Ishikawa (cell line): ENCODE results near the gene CRLF1.

Experiments
- CEBPB ChIP-seq: IDR thresholded peaks from 2 replicates; pipeline ENCODE4 v1.6.1; 2012
- CREB1 ChIP-seq: IDR thresholded peaks from 2 replicates; pipeline ENCODE4 v1.6.1; 2012; ENCODE audit warnings: low read depth
- EGR1 ChIP-seq: IDR thresholded peaks from 2 replicates; pipeline ENCODE4 v1.6.1; 2012
- EP300 ChIP-seq: IDR thresholded peaks from 2 replicates; pipeline ENCODE4 v1.6.1; 2012; ENCODE audit warnings: borderline replicate concordance
- FOXM1 ChIP-seq: IDR thresholded peaks from 2 replicates; pipeline ENCODE4 v1.6.1; 2012; ENCODE audit warnings: low read depth, borderline replicate concordance
- NFIC ChIP-seq: IDR thresholded peaks from 2 replicates; pipeline ENCODE4 v1.6.1; 2012
- RAD21 ChIP-seq: IDR thresholded peaks from 2 replicates; pipeline ENCODE4 v1.6.1; 2012; ENCODE audit warnings: low read depth
- TAF1 ChIP-seq: IDR thresholded peaks from 2 replicates; pipeline ENCODE4 v1.6.1; 2012; ENCODE audit warnings: low read depth, mild to moderate bottlenecking
- TCF12 ChIP-seq: IDR thresholded peaks from 2 replicates; pipeline ENCODE4 v1.6.1; 2012; ENCODE audit warnings: low read depth
- TEAD4 ChIP-seq: IDR thresholded peaks from 2 replicates; pipeline ENCODE4 v1.6.1; 2012
- YY1 ChIP-seq: IDR thresholded peaks from 2 replicates; pipeline ENCODE4 v1.6.1; 2012; ENCODE audit warnings: low read depth
- ZBTB7A ChIP-seq: IDR thresholded peaks from 2 replicates; pipeline ENCODE4 v1.6.1; 2012; ENCODE audit warnings: low read depth
- TF ChIP-seq, protein P1 (sequence below): IDR thresholded peaks from 2 replicates; pipeline ENCODE4 v1.6.1; 2012
- TF ChIP-seq, protein P2 (sequence below): IDR thresholded peaks from 2 replicates; pipeline ENCODE4 v1.6.1; 2012; ENCODE audit warnings: low read depth, mild to moderate bottlenecking
- TF ChIP-seq, protein P3 (sequence below): IDR thresholded peaks from 2 replicates; pipeline ENCODE4 v1.6.1; 2012

CRLF1 gene, protein sequence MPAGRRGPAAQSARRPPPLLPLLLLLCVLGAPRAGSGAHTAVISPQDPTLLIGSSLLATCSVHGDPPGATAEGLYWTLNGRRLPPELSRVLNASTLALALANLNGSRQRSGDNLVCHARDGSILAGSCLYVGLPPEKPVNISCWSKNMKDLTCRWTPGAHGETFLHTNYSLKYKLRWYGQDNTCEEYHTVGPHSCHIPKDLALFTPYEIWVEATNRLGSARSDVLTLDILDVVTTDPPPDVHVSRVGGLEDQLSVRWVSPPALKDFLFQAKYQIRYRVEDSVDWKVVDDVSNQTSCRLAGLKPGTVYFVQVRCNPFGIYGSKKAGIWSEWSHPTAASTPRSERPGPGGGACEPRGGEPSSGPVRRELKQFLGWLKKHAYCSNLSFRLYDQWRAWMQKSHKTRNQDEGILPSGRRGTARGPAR

DNA sequence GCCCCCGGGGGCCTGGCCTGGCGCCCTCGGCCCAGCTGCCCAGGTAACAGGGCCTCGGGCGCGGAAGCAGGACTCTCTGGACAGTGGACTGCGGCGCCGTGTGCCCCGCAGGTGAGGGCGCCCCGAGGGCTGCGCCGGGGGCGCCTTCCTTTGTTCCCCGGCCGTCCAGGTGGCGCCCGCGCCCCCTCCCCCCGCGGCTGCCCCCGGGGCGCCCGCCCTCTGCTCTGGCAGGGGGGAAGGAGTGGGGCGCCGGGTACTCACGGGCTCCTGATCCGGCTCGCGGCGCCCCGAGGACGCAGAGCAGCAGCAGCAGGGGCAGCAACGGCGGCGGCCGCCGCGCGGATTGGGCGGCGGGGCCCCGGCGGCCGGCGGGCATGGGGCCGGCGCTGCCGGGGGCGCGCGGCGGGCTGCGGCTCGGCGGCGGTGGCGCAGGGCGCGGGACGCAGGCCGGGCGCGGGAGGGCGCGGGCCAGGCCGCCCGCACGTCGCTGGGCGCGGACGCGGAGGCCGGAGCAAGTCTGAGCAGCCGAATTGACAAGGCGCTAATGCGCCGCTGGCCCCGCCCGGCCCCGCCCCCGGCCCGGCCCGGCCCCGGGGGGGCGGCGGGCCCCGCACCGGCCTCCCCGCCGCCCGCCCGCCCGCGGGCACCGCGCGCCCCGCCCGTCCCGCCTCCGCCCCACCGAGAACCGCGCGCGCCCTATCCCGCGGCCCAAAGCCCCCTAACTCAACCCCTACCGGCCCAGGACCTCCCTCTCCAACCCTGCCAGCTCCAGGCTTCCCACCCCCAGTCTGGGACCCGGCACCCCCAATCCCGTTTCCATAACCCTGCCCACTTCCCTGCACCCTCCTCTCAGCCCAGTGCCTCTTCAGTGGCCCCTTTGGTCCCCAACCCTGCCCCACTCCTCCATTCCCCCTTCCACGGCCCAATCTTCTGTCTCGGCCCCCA lies at the start of gene CRLF1:
Gene CRLF1, minus strand, starts transcription at position 519 of the 945 bp plus-strand sequence. Its CDS starts 143 bp downstream, at position 376.
- no peak for TF ChIP-seq TAF1

DNA sequence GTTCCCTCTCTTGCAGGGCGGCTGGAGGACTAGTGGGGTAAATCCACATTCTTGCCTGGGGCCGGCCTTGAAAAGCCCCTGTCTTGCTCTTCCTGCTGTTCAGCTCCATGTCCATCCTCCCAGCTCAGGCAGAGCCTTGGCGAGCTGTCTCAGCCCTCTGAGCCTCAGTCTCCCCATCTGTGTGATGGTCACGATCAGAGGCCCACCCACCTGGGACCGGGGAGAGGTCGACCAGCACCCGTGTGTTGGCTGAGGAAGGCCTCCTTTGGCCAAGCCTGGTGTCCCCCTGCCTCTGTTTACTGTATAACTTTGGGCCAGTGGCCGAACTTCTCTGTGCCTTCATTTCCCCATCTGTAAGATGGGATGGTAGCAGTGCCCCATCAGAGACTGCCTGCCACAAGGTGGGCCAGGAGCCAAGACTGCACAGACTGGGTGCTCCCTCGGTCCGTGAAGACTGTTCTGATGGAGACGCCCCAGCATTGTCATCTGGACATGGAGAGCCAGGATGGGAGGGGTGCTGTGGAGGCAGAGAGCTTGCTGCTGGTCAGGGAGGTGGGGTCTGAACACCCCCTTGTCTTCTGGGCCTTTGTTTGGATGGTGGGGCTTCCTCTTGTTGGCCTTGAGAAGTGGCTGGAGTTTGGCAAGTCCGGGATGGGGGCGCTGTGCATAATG lies 48.7 kb upstream of the CRLF1 start:
- TF ChIP-seq CEBPB (no peak), ZBTB7A (no peak), NFIC (no peak), EP300 (no peak), FOXM1 (no peak), CREB1 (no peak), TEAD4 (no peak), YY1 (no peak)
- TF ChIP-seq, protein P1, sequence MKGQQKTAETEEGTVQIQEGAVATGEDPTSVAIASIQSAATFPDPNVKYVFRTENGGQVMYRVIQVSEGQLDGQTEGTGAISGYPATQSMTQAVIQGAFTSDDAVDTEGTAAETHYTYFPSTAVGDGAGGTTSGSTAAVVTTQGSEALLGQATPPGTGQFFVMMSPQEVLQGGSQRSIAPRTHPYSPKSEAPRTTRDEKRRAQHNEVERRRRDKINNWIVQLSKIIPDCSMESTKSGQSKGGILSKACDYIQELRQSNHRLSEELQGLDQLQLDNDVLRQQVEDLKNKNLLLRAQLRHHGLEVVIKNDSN, result no peak
- TF ChIP-seq, protein P2, sequence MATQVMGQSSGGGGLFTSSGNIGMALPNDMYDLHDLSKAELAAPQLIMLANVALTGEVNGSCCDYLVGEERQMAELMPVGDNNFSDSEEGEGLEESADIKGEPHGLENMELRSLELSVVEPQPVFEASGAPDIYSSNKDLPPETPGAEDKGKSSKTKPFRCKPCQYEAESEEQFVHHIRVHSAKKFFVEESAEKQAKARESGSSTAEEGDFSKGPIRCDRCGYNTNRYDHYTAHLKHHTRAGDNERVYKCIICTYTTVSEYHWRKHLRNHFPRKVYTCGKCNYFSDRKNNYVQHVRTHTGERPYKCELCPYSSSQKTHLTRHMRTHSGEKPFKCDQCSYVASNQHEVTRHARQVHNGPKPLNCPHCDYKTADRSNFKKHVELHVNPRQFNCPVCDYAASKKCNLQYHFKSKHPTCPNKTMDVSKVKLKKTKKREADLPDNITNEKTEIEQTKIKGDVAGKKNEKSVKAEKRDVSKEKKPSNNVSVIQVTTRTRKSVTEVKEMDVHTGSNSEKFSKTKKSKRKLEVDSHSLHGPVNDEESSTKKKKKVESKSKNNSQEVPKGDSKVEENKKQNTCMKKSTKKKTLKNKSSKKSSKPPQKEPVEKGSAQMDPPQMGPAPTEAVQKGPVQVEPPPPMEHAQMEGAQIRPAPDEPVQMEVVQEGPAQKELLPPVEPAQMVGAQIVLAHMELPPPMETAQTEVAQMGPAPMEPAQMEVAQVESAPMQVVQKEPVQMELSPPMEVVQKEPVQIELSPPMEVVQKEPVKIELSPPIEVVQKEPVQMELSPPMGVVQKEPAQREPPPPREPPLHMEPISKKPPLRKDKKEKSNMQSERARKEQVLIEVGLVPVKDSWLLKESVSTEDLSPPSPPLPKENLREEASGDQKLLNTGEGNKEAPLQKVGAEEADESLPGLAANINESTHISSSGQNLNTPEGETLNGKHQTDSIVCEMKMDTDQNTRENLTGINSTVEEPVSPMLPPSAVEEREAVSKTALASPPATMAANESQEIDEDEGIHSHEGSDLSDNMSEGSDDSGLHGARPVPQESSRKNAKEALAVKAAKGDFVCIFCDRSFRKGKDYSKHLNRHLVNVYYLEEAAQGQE, result no peak

DNA sequence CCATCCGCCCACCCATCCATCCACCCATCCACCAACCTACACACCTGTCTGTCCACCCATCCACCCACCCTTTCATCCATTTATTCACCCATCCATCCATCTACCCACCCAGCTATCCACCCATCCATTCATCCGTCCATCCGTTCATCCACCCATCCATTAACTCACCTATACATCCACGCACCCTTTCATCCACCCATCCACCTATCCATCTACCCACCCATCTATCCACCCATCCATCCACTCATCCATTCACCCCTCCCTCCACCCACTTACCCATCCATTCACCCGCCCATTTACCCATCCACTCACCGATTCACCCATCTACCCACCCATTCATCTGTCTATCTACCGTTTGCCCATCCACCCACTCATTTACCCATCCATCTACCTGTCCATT lies 47.9 kb upstream of the CRLF1 start:
- TF ChIP-seq YY1 (no peak), TAF1 (no peak), TEAD4 (no peak), NFIC (no peak), EGR1 (no peak), CEBPB (no peak), CREB1 (no peak), ZBTB7A (no peak), RAD21 (no peak), EP300 (no peak), FOXM1 (no peak), TCF12 (no peak)
- TF ChIP-seq, protein P2, result no peak
- TF ChIP-seq, protein P1, result no peak
- TF ChIP-seq, protein P3, sequence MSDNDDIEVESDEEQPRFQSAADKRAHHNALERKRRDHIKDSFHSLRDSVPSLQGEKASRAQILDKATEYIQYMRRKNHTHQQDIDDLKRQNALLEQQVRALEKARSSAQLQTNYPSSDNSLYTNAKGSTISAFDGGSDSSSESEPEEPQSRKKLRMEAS, result no peak

DNA sequence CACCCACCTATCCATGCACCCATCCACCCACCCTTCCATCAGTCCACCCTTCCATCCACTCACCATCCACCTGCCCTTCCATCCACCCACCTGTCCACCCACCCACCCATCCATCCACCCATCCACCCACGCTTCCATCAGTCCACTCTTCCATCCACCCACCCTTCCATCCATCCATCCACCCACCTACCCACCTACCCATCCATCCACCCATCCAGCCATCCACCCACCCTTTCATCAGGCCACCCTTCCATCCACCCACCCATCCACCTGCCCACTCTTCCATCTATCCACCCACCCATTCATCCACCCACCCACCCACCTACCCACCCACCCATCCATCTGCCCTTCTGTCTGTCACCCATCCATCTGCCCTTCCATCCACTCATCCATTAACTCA lies 47.3 kb upstream of the CRLF1 start:
- TF ChIP-seq, protein P1, result no peak
- TF ChIP-seq TCF12, result no peak

DNA sequence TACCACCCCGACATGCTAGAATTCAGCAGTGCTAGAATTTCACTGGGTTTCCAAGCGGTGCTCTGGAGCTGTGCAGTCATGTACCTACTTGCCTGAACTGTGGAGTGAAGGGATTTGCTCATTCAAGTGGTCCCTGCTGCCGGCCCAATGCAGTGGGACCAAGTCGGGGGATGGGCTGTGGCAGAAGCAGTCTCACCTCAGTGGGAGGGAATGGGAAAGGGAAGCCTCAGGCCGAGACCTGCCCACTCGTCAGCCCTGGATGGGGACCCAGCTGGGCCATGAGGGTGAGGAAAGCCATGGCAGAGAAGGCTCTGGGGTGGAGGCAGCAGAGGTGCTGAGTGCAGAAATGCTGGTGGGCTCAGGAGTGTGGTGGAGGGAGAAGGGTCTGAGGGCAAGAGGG lies 45.1 kb upstream of the CRLF1 start:
- TF ChIP-seq CREB1 (no peak), TAF1 (no peak), FOXM1 (no peak), TCF12 (no peak), NFIC (no peak), CEBPB (no peak), YY1 (no peak), ZBTB7A (no peak), EP300 (no peak)
- TF ChIP-seq, protein P3, result no peak
- TF ChIP-seq, protein P1, result no peak
